ENCODE results near the gene OR2AE1. TPM values are rescaled to one million over a fixed set of nuclear protein-coding genes. Genes with fewer than 3 reads are reported as not detected.

Gene OR2AE1
- total and polyA plus RNA-seq, 12 donors = 0.11 to 0.28 TPM; not detected in 10

DNA sequence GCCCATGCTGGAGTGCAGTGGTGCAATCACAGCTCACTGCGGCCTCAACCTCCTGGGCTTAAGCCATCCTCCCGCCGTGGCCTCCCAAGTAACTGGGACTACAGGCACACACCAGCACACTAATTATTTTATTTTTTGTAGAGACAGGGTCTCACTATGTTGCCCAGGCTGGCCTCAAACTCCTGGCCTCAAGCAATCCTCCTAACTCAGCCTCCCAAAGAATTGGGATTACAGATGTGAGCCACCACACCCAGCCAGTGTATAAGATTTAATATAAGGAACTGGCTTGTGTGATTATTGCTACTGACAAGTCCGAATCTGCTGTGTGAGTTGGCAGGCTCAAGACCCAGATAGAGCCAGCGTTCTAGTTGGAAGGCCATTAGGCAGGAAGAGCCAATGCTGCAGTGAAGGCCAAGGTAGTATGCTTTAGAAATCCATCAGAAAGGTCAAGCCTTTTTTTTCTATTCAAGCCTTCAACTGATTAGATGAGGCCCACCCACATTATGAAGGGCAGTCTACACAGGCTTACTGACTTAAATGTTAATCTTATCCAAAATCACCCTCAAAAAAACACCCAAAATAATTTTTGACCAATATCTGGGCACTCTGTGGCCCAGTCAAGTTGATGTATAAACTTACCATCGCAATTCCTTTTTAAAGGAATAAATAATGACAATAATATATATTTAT lies 23.1 kb upstream of the OR2AE1 start:
- Histone ChIP-seq H3K4me3 (no peak overlapping the region), H3K27me3 (no peaks in the 10 kb centered on the region), H3K9me3 (replicated peaks in 1 of 3) (no peaks in the 10 kb centered on the region), H3K4me1 (replicated peaks in 1 of 2) (no peaks in the 10 kb centered on the region), H3K27ac (no peak overlapping the region), H3K36me3 (replicated peaks in 1 of 2) (peaks cover 0 to 54% of the 10 kb centered on the region in 2 donors)
- TF ChIP-seq POLR2A (IDR thresholded peaks at IDR 0.05) = no peak
- intact Hi-C loops (cut with DNase I) = no loop called here
- 87 to 95% (median 93%) methylated on average over 5 to 6 of the region's 6 CpGs for WGBS, 4 donors
- DNase-seq = no peak

DNA sequence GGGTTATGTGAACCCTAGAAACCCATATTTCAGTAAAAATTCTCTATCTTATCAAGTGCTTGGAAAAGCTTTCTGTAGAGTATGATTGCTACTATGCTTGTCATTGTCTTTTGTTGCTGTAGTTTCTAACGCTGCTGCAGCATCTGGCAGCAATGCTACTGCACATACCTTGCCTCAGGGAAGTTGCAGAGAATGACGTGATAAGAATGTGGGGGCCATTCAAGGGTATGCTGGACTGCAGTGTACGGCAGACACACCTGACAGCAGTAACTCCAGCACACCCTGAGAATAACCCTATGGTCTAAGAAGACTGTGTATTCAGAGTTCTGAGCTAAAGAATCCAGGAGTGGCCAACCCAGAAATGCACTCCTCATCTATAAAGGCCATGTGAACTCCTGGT lies 22.0 kb upstream of the OR2AE1 start:
- Histone ChIP-seq H3K36me3 (replicated peaks in 1 of 2) (peaks cover 0 to 42% of the 10 kb centered on the region in 2 donors), H3K9me3 (replicated peaks in 1 of 3) (no peaks in the 10 kb centered on the region), H3K27me3 (no peaks in the 10 kb centered on the region), H3K4me1 (replicated peaks in 1 of 2) (no peaks in the 10 kb centered on the region), H3K4me3 (no peak overlapping the region), H3K27ac (no peak overlapping the region)
- intact Hi-C loops (cut with DNase I) = no loop called here
- TF ChIP-seq, protein P1, sequence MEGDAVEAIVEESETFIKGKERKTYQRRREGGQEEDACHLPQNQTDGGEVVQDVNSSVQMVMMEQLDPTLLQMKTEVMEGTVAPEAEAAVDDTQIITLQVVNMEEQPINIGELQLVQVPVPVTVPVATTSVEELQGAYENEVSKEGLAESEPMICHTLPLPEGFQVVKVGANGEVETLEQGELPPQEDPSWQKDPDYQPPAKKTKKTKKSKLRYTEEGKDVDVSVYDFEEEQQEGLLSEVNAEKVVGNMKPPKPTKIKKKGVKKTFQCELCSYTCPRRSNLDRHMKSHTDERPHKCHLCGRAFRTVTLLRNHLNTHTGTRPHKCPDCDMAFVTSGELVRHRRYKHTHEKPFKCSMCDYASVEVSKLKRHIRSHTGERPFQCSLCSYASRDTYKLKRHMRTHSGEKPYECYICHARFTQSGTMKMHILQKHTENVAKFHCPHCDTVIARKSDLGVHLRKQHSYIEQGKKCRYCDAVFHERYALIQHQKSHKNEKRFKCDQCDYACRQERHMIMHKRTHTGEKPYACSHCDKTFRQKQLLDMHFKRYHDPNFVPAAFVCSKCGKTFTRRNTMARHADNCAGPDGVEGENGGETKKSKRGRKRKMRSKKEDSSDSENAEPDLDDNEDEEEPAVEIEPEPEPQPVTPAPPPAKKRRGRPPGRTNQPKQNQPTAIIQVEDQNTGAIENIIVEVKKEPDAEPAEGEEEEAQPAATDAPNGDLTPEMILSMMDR (IDR thresholded peaks at IDR 0.05) = no peak
- no peak for TF ChIP-seq POLR2A (IDR thresholded peaks at IDR 0.05)
- DNase-seq = no peak
- WGBS, 4 donors = 72 to 86% (median 79%) methylated on average over 3 of the region's 3 CpGs

GRCh38 chr7:99898023-99898357 lies 21.2 kb upstream of the OR2AE1 start:
- no peaks in the 10 kb centered on the region for H3K27me3 ChIP-seq
- intact Hi-C loops (cut with DNase I) = no loop called here
- H3K4me3 ChIP-seq = no peak overlapping the region
- H3K27ac ChIP-seq = no peak overlapping the region
- no peak for TF ChIP-seq POLR2A (IDR thresholded peaks at IDR 0.05)
- TF ChIP-seq, protein P1 (IDR thresholded peaks at IDR 0.05) = no peak
- H3K4me1 ChIP-seq (replicated peaks in 1 of 2) = no peaks in the 10 kb centered on the region
- 89 to 98% (median 93%) methylated on average over 2 of the region's 2 CpGs for WGBS, 4 donors
- no peaks in the 10 kb centered on the region for H3K9me3 ChIP-seq (replicated peaks in 1 of 3)
- peaks cover 0 to 34% of the 10 kb centered on the region in 2 donors for H3K36me3 ChIP-seq (replicated peaks in 1 of 2)
- no peak for DNase-seq

- Histone ChIP-seq H3K36me3 (replicated peaks in 1 of 2) (peaks cover 0 to 29% of the 10 kb centered on the region in 2 donors), H3K4me3 (no peak overlapping the region), H3K27ac (no peak overlapping the region), H3K27me3 (no peaks in the 10 kb centered on the region), H3K9me3 (replicated peaks in 1 of 3) (no peaks in the 10 kb centered on the region), H3K4me1 (replicated peaks in 1 of 2) (no peaks in the 10 kb centered on the region)
- intact Hi-C loops (cut with DNase I) = no loop called here
- no peak for TF ChIP-seq POLR2A (IDR thresholded peaks at IDR 0.05)
- TF ChIP-seq, protein P1 (IDR thresholded peaks at IDR 0.05) = no peak
- 90 to 93% (median 92%) methylated on average over 6 of the region's 6 CpGs for WGBS, 4 donors
- no peak for DNase-seq
Observed at GRCh38 chr7:99897322-99898022, 20.6 kb upstream of the OR2AE1 start.
